T-helper 9 cell (primary cell): ENCODE measurements around the gene ZNF277.

Experiments used
- DNase-seq: peaks from one replicate; pipeline ENCODE4 v3.0.0-alpha.2; 2020

ZNF277 gene

DNA sequence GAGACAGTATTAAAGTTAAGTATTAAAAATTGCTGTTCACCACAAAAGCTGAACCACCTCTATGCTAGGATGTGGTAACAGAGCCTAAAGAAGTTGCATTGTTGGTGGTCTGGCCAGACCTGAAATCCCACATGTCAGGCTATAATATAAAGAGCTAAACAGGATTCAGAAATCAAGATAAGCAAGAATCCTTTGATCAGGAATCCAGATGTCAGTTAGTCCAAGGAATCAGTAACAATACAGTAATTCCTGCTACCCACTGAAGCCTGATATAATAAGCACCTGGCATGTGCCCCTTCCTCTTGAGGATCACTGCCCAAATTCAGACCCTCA is 48.9 kb downstream of the ZNF277 start:
- DNase-seq = no peak

DNA sequence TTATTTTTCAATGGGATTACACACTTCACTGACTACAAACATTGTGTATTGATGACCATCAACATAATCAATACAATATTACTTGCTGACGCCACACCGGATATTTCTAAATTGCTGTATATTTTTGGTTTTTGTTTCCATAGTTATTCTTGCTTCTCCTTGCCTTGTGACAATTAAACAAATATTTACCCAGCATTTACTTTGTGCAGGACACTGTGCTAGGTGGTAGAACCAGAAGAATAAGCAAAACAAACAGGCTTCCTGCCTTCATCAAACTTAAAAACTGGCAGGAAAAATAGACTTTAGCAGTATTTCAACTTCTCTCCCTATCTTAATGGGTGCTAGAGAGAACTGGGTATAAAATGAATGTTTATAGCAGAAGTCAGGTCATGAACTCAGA is 50.6 kb downstream of the ZNF277 start:
- DNase-seq = no peak

DNA sequence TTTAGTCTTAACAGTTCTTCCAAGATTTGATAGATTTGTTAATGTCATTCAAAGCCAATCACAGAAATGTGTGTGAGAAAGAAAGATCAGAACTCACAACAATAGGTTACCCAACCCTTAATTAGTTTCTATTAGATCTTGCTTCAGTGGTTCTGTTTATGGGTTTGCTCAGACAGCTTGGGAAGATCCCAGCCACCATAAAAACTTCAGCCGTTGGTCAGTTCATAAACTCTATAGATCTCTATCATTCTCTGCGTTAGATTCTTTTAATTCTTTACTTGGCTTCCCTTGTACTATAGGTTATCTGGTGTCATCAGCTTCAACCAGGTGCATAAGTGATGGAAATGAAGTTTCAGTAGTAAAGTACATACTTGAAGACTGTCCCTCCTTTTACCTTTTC is 54.4 kb downstream of the ZNF277 start:
- no peak for DNase-seq

DNA sequence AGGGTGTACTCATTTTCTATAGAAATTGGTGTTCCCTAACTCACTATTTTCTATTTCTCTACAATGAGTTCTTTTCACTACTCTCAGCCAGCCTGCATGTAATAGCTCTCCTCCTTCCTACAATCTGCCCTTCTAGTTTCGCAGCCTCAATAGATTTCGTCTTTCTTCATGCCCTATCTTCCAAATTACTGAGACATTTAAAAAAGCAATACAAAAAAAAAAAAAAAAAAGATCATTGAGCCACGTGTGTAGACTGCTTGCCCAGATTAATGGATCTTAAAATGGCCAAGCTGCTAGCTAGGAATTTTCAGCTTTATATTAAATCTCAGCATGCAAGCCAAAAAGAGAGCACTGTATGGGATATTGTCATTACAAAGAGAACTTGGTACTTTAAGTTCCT is 55.5 kb downstream of the ZNF277 start:
- no peak for DNase-seq

DNA sequence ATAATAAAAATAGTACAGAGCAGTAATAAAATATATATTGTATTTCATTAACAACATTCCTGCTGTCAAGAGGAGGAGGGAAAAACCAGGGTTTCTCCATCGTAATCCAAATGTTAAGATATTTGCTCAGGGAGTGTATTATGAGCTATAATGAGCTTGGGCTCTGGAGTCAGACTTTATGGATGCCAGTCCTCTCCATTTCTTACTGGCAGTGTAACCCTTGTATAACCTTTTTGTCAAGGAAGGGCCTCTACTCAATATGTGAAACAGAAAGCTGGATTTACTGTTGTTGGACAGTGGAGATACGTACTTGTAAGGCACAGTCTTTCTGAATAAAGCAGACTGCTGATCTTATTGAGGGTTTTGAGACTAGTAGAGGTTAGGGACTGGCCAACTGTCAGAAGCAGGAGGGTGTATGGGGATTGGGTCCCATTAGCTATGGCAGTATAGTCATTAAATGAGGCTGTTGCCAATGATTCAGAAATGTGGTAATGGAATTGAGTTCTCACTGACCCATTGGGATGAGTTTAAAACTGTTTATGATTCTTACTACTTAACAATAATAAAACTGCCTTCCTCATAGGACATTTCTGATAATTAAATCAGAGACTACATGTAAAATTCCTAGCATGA is 56.5 kb downstream of the ZNF277 start:
- DNase-seq = no peak

DNA sequence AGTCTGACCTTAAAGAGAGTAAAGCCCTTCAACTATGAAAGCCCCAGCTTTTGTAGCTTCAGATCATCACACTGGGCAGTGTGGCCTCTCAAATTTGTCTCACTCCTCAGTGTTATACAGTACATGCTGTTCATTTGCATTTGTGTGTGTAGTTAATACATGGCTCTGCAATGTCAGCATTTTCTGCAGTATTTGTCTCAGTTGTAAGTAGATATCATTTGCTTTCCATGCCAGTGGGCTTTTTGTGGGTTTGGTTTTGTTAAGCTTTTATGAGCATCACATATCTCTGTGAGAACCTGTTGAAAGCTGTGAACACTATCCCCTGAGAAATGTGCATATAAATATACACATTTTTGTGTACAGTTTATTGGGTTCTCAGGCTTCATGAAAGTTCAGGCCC is 57.0 kb downstream of the ZNF277 start:
- DNase-seq = no peak

DNA sequence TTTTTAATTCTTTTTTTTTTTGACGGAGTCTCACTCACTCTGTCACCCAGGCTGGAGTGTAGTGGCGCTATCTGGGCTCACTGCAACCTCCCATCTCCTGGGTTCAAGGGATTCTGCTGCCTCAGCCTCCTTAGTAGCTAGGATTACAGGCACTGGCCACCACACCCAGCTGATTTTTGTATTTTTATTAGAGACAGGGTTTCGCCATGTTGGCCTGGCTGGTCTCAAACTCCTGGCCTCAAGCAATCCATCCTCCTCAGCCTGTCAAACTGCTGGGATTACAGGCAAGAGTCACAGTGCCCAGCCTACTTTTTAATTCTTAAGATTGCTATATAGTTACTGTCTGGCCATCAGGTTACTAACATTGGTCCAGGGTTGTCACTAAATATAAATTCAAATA is 59.6 kb downstream of the ZNF277 start:
- no peak for DNase-seq

DNA sequence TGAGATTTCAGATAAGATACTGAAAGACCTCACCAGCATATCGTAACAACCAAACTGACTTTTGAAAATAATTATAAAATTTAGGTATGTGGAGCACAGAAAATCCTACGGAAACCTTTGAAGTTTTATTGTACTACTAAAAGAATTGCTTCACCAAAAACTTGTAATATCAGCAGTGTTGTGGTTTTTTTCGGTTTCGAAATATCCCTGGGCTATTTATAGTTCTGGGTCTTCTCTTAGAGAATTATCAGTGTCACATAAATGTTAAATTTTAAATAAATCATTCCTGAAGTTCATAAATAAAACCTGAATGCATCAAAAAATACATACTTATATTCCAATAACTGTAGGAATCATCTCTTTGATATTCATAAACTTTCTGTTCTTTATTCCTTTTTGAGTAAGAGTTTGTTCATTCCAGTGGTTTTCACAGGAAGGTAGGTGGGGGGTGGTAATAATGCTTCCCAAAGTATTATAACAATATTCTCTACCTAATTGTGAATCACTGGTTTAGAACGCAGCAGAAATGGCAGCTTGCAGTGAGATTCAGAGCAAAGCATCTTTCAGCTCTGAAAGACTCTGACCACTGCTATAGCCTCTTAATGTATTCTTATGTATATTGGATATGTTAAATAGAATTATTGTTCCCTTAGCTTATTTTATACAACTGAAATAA is 60.2 kb downstream of the ZNF277 start:
- no peak for DNase-seq

DNA sequence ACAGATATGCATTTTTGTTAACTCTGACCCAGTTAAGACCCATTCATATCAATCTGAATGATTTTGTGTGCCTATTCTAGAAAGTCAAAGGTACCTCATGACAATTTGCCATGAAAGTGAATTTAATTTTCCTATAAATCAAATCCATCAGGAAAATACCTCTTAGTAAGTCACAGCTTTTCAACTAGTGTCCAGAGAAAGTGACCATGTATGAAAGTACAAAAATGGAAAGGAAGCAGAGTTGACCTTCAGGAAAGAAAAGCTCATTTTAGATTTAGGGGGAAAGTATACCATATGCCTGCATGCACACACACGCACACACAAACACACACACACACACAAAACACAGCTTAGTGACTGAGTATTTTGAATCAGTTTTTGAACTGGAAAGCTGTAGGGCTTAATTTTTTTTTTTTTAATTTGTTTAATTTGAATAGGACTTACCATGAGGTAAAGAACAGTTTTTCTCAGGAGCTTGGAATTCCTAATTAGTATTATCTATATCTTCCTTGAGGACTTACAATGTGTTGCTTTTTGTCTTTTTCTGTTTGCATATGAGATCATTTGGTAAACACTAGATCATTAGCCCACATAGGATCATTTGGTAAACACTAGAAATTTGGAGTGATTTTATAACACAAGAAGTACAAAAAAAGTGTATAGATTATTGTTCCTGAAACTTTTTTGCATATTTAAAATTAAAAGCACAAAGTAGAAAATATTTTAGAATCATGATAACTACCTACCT is 61.6 kb downstream of the ZNF277 start:
- no peak for DNase-seq

DNA sequence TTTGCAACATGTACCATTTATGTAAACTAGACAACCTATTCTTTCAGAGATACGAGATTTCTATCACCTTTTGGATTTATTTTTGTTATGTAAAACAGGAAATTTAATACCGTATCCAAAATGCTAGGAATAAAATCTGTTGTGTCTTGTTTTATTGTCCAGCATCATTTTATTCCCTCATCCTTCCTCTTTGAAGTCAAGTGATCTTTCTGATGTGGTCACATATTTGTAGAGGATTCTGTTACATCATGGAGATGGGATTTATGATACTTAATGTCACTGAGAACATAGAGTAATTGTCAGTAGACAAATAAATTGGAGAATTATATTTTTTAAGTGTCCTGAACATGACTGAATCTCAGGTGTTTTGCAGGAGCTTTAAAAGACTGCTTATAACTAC is 64.7 kb downstream of the ZNF277 start:
- DNase-seq = no peak

DNA sequence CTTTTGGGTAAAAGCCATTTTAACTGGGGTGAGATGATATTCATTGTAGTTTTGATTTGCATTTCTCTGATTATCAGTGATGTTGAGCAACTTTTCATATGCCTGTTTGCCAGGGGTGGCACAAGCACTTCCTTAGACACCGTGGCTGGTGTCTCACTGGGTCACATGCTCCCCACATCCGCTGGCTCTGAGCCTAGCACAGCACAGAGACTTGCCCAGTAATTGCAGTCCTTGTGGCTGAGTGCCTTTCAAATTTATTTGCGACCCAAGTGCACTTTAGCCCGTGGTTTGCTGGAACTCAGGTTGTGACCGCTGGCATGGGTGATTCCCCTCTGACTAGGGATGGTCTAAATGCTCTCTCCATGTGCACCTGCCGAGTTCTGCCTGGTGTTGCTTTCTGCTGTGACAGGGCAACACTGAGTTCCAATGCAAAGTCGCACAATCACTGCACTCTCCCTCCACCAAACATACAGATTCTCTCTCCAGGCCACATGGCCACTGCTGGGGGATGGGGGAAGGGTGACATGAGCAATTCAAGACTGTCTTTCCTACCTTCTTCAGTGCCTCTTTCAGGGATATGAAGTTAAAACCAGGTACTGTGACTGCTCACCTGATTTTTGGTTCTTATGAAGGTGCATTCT is 66.5 kb downstream of the ZNF277 start:
- no peak for DNase-seq

DNA sequence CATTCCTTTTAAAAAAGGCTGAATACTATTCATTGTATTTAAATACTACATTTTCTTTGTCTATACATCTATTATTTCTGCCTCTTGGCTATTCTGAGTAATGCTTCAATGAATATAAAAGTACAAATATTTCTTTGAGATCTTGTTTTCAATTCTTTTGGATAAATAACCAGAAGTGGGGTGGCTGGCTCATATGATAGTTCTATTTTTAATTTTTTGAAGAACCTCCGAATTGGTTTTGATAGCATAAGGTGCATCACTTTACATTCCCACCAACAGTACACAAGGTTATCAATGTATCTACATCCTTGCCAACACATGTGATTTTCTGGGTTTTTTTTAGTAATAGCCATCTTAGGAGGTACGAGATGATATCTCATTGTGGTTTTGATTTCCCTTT is 72.5 kb downstream of the ZNF277 start:
- DNase-seq = no peak

DNA sequence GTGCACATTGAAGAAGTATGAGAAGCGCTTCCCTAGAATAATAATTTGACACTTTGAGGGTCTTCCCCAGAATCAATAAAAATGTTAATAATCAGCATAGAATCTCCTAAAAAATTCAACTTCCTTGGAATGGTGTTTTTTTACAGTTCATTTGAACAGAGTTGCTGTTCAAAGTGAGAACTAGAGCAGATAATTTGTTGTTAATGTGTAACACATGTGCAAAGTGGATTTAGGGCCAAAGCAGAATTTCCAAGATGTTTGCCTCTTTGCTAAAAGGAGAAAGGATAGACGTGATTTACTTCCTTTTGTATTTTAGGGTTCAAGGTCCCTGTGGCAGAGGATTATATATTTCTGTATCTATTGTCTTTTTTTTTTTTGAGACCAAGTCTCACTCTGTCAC is 73.8 kb downstream of the ZNF277 start:
- no peak for DNase-seq

DNA sequence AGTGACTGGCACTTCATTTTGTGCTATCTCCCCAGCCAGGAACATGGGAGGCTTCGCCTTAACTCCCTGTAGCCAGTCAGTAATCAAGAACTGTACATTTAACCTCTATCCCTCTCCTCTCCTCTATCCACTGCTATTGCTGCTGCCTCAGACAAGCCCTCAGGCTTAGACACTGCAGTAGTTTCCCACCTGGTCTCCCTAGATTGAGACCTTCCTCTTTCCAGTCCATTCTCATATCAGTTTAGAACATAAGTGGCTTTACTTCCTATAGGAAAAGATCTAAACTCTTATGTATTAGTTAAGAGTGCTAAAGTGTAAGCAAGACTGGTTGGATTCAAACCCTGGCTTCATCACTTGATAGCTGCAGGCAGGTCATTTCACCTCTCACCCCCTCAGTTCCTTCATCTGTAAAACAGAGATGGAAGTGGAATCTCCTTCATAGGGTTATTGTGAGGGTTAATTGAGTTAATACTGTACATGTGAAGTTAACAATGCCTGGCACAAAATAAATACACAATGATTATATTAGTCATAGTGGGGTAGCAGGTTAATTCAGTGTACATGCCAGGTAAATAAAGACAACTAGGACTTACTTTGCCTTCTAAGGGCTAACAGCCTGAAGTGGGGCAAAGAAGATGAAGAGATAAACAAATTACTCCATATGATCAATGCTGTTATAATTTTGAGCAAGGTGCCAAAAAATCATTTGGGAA is 76.1 kb downstream of the ZNF277 start:
- DNase-seq = no peak

DNA sequence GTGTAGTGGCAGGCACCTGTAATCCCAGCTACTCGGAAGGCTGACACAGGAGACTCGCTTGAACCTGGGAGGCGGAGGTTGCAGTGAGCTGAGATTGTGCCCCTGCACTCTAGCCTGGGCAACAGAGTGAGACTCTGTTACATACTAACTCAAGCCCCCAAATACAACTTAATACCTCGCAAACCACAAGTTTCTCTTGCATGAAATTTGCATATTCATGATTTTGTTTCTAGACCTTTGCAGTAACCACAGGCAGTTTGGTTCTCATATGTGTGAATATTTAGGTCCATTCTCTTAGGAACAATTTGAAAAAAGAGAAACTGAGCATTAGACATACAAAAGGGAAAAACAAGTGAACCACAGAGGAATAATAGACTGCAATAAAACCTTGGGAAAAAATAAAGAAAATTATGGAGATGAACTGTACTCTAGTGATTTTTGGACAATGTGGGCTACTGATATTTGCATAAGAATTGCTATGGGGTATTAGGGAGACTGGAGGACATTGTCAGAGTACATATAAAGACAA is 77.0 kb downstream of the ZNF277 start:
- no peak for DNase-seq

DNA sequence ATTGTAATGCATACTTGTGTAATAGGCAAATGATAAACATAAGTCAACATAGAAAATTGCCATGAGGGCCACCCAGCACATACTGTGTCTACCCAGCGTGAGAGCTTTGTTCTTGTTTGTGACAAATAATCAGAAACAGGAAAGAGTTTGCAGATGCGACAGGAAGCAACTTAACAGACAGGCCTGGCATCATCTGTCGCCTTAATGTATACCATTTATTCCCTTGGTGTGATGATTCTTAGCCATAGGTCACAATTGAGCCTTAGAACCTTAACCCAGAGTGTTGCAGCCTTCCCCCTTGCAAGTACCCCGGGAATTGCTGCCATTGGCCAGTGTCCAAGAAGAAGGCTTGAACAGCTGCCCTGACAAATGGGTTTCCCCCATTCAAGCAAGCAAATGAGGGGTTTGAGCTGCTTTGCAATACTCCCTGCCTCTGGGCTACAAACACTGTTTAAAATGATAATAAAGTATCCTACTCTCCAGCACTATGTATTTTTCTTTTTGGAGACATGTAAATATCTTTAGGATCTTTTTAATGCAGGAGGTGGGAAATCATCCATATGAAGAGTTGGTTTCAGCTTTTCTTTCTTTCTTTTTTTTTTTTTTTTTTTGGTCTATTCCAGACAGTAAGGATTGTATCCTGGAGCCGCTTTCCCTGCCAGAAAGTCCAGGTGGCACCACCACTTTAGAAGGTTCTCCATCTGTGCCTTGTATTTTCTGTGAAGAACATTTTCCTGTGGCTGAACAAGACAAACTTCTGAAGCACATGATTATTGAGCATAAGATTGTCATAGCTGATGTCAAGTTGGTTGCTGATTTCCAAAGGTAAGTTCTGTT is 80.0 kb downstream of the ZNF277 start:
- no peak for DNase-seq

DNA sequence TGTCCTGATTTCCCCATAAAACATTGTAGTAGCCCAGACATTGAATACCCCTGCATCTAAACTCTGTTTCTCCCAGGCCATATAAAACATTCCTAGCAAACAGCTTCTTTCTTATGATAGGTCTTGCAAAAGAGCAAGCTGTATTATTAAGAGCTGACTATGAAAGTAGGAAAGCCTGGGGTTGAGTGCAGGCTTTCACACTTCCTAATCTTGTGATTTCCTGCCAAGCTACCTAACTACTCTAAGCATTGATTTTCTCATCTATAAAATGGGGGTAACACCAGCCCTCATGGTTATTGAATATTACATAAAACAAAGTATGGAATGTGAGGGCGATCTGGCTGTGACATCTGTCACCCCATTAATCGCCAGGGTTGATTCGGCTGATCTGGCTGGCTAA is 81.8 kb downstream of the ZNF277 start:
- no peak for DNase-seq

DNA sequence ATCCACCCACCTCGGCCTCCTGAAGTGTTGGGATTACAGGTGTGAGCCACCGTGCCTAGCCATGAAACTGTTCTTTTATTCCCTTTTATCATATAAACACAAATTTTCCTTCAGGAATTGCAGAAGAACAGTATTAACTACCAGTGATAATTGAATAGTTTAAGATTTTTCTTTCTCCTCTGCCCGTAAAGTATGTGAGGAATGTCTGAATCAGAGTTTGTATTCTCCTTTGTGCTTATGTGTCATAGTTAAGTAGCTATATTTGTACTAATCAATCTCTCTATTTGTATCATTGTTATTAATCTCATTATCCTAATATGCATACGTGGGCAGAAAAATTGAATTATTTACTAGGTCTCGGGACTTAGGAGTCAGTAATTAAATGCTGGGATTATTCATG is 83.6 kb downstream of the ZNF277 start:
- DNase-seq = no peak

DNA sequence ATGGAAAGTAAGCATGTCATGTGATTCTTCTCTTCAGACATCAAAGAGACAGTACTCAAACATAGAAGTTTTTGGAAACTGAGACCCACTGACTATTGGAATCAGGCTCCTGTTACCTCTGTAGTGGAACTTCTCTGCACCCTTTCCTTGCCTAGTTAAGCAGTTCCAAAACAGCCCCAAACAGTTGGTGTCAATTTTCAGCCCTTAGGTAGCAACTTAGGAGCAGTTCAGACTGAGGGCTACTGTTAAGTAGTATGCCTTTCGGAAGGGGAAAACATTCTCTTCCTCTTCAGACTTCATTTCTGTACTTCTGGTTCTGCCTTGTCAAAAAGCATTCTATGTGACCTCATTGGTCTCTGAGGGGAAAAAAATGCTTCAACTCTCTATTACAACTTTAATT is 85.7 kb downstream of the ZNF277 start:
- DNase-seq = no peak

DNA sequence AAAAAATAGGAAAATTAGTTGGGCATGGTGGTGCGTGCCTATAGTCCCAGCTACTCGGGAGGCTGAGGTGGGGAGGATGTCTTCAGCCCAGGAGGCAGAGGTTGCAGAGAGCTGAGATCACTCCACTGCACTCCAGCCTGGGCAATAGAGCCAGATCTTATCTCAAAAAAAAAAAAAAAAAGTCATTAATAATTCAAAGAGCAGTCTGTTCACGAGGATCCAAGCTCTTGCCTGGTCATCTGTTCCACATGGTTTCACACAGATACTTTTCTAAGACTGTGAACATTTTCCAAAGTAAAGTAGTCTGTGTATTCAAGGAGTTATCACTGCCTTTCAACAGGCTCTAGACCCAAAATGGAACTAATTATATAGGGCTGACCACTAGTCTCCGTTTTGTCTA is 86.9 kb downstream of the ZNF277 start:
- no peak for DNase-seq

DNA sequence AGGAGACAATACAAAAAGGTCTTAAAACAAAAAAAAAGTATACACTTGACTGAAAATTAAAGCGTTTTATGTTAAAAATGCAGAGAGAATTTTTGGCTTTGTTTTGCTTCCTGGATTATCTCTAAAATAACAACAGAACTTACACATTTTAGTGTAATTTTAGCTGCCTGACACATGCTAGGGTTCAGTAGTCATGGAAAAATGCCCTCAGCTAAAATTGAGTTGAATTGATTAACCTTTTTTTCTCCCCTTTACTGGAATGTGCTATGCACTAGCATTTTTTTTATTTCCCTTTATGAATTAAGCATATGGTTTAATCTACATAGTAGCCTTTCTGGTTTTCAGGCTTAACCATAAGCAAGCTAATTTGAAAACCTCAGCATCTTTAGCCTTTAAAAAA is 89.9 kb downstream of the ZNF277 start:
- DNase-seq = no peak

DNA sequence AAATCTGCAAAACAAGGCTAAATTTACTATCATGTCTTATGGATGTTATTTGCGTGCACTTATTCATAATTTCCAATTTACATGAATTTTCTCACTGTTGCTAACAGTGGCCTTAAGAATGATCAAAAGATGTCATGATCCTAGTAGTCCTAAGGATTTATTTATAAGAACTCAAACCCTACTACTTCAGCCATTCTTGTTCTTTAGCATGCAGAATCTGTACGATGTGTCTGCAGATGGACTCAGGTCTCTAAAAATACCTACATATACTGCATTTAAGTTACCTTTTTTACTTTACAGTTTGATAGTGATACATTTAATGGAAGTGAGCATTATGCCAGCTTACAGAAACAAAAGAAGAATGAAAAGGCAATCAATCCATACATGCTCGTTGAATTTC is 91.2 kb downstream of the ZNF277 start:
- DNase-seq = no peak
